Spleen (tissue), 11 donors: ENCODE measurements around the gene PARD3. TPM values are rescaled to one million over a fixed set of nuclear protein-coding genes. Genes with fewer than 3 reads are reported as not detected.
"Not testable (repeated sequence)": the region's sequence is repeated elsewhere in the genome, so short reads cannot be mapped to it uniquely, and the experiment has no call there.

ENCODE experiments used
- DNase-seq: peaks from one replicate; pipeline ENCODE4 v3.0.0-alpha.2; 2020
- H3K27ac ChIP-seq, 8 donors: fragments of 200-600 bp; sonication (generic) in 7 of 8; 1 replicate in 4 of 8; 2 replicates in 4 of 8; pipeline versions ENCODE4 v1.5.0 to v1.8.0; 2016 to 2021; ENCODE audit warnings: inconsistent platforms in 4 of 8, mild to moderate bottlenecking in 4 of 8, moderate library complexity in 1 of 8
- H3K27me3 ChIP-seq, 7 donors: fragments of 200-600 bp; sonication (generic) in 6 of 7; replicated peaks in 1 of 7; 1 replicate in 4 of 7; 2 replicates in 3 of 7; pipeline versions ENCODE4 v1.5.0 to v1.8.0; 2016 to 2021; ENCODE audit warnings: inconsistent platforms in 3 of 7, mild to moderate bottlenecking in 1 of 7
- H3K36me3 ChIP-seq, 6 donors: fragments of 200-600 bp; sonication (generic) in 5 of 6; 1 replicate in 4 of 6; 2 replicates in 2 of 6; pipeline versions ENCODE4 v1.5.0 to v1.8.0; 2016 to 2021; ENCODE audit warnings: inconsistent platforms in 2 of 6
- H3K4me1 ChIP-seq, 6 donors: fragments of 200-600 bp; sonication (generic) in 5 of 6; 1 replicate in 3 of 6; 2 replicates in 3 of 6; pipeline versions ENCODE4 v1.5.0 to v1.8.0; 2016 to 2021; ENCODE audit warnings: inconsistent platforms in 3 of 6
- H3K4me3 ChIP-seq, 8 donors: fragments of 200-600 bp; sonication (generic) in 7 of 8; 1 replicate in 4 of 8; 2 replicates in 4 of 8; pipeline versions ENCODE4 v1.5.0 to v1.8.0; 2016 to 2021; ENCODE audit warnings: inconsistent platforms in 4 of 8, mild to moderate bottlenecking in 4 of 8, moderate library complexity in 2 of 8
- H3K9me3 ChIP-seq, 8 donors: fragments of 200-600 bp; sonication (generic) in 7 of 8; 1 replicate in 4 of 8; 2 replicates in 4 of 8; pipeline versions ENCODE4 v1.5.0 to v1.8.0; 2016 to 2021; ENCODE audit warnings: inconsistent platforms in 4 of 8
- CTCF ChIP-seq, 11 experiments: fragments of 200-600 bp in 7 of 11; fragments of 450-650 bp in 4 of 11; sonication (generic) in 4 of 11; IDR thresholded peaks in 8 of 11; conservative IDR thresholded peaks in 3 of 11; 1 replicate in 7 of 11; 2 replicates in 4 of 11; pipeline versions ENCODE4 v1.4.0 to v1.8.0; 2016 to 2021; ENCODE audit warnings: antibody characterized with exemption in 11 of 11, inconsistent platforms in 4 of 11, mild to moderate bottlenecking in 1 of 11
- POLR2A ChIP-seq, 3 donors: fragments of 450-650 bp; IDR thresholded peaks; one replicate each; pipeline ENCODE4 v1.5.1; 2017; ENCODE audit warnings: antibody characterized with exemption in 3 of 3, mild to moderate bottlenecking in 1 of 3
- POLR2AphosphoS5 ChIP-seq, 3 donors: sonication (generic); formaldehyde crosslinking; IDR thresholded peaks; one replicate each; pipeline ENCODE4 v1.5.1; 2017; ENCODE audit warnings: antibody characterized with exemption in 3 of 3
- WGBS, 5 donors: extraction: QIAGEN DNeasy Blood & Tissue Kit in 3 of 5; methylation state at CpG; one replicate each; pipeline versions ENCODE4 v1.1.5 to v1.1.7; 2013 to 2018; 5-methylcytosine and 5-hydroxymethylcytosine counted together
- intact Hi-C: fragments of 100-400 bp; cut with DNase I; formaldehyde crosslinking; loops from one replicate; pipeline ENCODE4 v1.15.0; 2023; ENCODE audit warnings: low total_unique reads
- polyA plus RNA-seq, 3 donors: library from polyadenylated mRNA; stranded (reverse); fragments of 200-250 nt; gene quantifications; one replicate each; pipeline ENCODE4 v1.2.1, GENCODE V29; 2013
- total RNA-seq, 7 donors: library from RNA; depleted of rRNA in 3 of 7; stranded (reverse); fragments of >200 nt in 3 of 7; fragmentation: NEBNext Ultra II Directional in 4 of 7; extraction: Animal tissue kit (Norgen Biotek cat#: 25700) in 4 of 7; gene quantifications; one replicate each; pipeline versions ENCODE4 v1.1.0 to v1.2.1, GENCODE V29; 2016 to 2021
- donor health status: healthy with polysubstance abuse.
- donor health status: DM: no; HTN: no; CAD: no; lungs with moderate emphysema.
- donor health status: DM: no; HTN: no; CAD: no.
- donor health status: Bipolar disorder and iron deficiency.
- donor health status: healthy.
- donor health status: DM: no; HTN: no; CAD: no.
- donor health status: DM: yes; HTN: yes; CAD: no.

PARD3 gene
- total and polyA plus RNA-seq, 10 donors, result 2.8 to 18.9 (median 10.8) TPM

- Histone ChIP-seq H3K4me3 (no peak overlapping the region), H3K36me3 (no peaks in the 10 kb centered on the region), H3K27me3 (no peaks in the 10 kb centered on the region), H3K9me3 (no peaks in the 10 kb centered on the region), H3K27ac (no peak overlapping the region), H3K4me1 (peaks cover 0 to 9% (median 0%) of the 10 kb centered on the region in 6 donors)
- TF ChIP-seq POLR2AphosphoS5 (IDR thresholded peaks at IDR 0.05), result no peak
- TF ChIP-seq CTCF (IDR thresholded peaks at IDR 0.05 in 8 of 11, conservative IDR thresholded peaks at IDR 0.05 in 3 of 11), result no peak
- TF ChIP-seq POLR2A (IDR thresholded peaks at IDR 0.05), result no peak
- DNase-seq, result no peak
- intact Hi-C loops, result no loop called here
- 85 to 92% (median 90%) methylated on average over 3 of the region's 3 CpGs for WGBS, 5 donors
Measured at GRCh38 chr10:34756584-34756983, 58.5 kb downstream of the PARD3 start.

DNA sequence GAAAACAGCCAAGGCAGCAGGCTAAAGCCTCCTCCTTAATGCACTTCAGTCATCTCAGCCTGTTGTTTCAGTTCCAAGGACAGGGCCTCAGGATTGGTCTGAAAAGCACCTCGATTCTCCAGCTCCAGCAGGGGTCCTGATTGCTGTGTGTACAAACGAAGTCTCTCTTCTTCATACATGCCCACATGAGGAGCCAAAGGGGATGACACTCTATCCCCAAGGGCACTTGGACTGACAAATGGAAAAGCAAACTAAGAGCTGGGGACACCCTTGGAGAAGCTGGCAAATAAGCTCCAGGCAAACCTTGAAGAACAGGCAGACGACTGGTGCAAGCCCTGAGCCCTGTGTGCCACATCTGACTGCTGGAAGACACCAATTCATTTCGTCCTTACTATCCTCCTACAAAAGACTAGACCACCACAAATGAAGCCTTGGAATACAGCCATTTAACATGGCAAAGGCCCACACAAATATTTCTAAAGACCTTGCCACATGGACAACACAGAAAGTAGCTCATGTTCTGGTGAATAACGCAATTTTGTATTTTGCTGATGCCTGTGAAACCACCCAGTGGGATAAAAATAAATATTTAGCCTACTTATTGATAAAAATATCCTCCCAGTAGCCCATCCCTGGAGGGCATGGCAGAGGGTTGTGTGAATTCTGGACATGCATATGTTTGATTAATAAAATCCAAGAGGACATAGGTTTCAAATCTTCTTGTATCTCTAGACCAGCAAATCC, 61.9 kb downstream of the PARD3 start:
- intact Hi-C loops, result no loop called here
- no peaks in the 10 kb centered on the region for H3K36me3 ChIP-seq
- H3K9me3 ChIP-seq, result no peaks in the 10 kb centered on the region
- no peak overlapping the region for H3K27ac ChIP-seq
- TF ChIP-seq POLR2A (IDR thresholded peaks at IDR 0.05) (no peak), POLR2AphosphoS5 (IDR thresholded peaks at IDR 0.05) (no peak), CTCF (IDR thresholded peaks at IDR 0.05 in 8 of 11, conservative IDR thresholded peaks at IDR 0.05 in 3 of 11) (no peak)
- H3K4me3 ChIP-seq, result no peak overlapping the region
- WGBS, 5 donors, result 48 to 83% (median 61%) methylated on average over 5 of the region's 5 CpGs
- H3K4me1 ChIP-seq, result peaks cover 0 to 9% (median 0%) of the 10 kb centered on the region in 6 donors
- no peaks in the 10 kb centered on the region for H3K27me3 ChIP-seq
- DNase-seq, result no peak

GRCh38 chr10:34751272-34751671, 63.8 kb downstream of the PARD3 start:
- H3K4me1 ChIP-seq, result peaks cover 0 to 9% (median 0%) of the 10 kb centered on the region in 6 donors
- no peak overlapping the region for H3K27ac ChIP-seq
- WGBS, 5 donors, result 33 to 75% (median 63%) methylated on average over 2 of the region's 2 CpGs

DNA sequence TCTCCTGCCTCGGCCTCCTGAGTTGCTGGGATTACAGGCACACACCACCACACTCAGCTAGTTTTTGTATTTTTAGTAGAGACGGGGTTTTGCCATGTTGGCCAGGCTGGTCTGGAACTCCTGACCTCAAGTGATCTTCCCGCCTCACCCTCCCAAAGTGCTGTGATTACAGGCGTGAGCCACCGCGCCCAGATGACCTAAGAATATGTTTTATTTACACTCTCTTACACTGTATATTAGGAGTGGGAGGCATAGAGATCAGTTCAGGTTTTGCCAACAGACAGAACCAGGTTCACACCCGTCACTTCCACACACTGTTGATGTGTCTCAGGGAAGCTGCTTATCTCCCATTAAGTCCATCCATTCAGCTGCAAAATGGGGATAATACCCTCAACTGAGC, 64.3 kb downstream of the PARD3 start:
- intact Hi-C loops, H3K4me1 ChIP-seq, H3K4me3 ChIP-seq, DNase-seq, H3K27me3 ChIP-seq, H3K9me3 ChIP-seq, H3K27ac ChIP-seq, H3K36me3 ChIP-seq: not testable (repeated sequence)
- 81 to 94% (median 91%) methylated on average over 7 of the region's 7 CpGs for WGBS, 5 donors

More at GRCh38 chr10:34751272-34751671, 63.8 kb downstream of the PARD3 start:
- intact Hi-C loops, result no loop called here
- Histone ChIP-seq H3K36me3 (no peaks in the 10 kb centered on the region), H3K9me3 (no peaks in the 10 kb centered on the region), H3K4me3 (no peak overlapping the region), H3K27me3 (no peaks in the 10 kb centered on the region)
- TF ChIP-seq POLR2AphosphoS5 (IDR thresholded peaks at IDR 0.05), result no peak
- TF ChIP-seq CTCF (IDR thresholded peaks at IDR 0.05 in 8 of 11, conservative IDR thresholded peaks at IDR 0.05 in 3 of 11), result no peak
- TF ChIP-seq POLR2A (IDR thresholded peaks at IDR 0.05), result no peak
- no peak for DNase-seq
